HG02840 (cell line): ENCODE measurements around the gene AMZ2.
"Not testable (repeated sequence)": the region's sequence is repeated elsewhere in the genome, so short reads cannot be mapped to it uniquely, and the experiment has no call there.

ENCODE experiments used
- ATAC-seq: cut with Tn5 transposase; IDR thresholded peaks from one replicate; pipeline ENCODE4 v1.9.1; 2021; ENCODE audit warnings: mild to moderate bottlenecking, moderate library complexity, moderate number of reproducible peaks; ENCODE audit not compliant: unreplicated experiment, low FRiP score

AMZ2 gene

GRCh38 chr17:68248199-68248825, 469 bp downstream of the AMZ2 start:
- peak; percentile 36 for ATAC-seq

- no peak for ATAC-seq
Observed at GRCh38 chr17:68248891-68249290, 1.0 kb downstream of the AMZ2 start.

- ATAC-seq, result no peak
Observed at GRCh38 chr17:68249354-68249765, 1.5 kb downstream of the AMZ2 start.

- not testable (repeated sequence) for ATAC-seq
Observed at GRCh38 chr17:68253426-68253825, 5.6 kb downstream of the AMZ2 start.

- ATAC-seq, result no peak
Observed at GRCh38 chr17:68255151-68255550, 7.3 kb downstream of the AMZ2 start.

- no peak for ATAC-seq
Observed at GRCh38 chr17:68255731-68256538, 8.1 kb downstream of the AMZ2 start.

GRCh38 chr17:68256701-68257100, 8.9 kb downstream of the AMZ2 start:
- ATAC-seq, result not testable (repeated sequence)

- ATAC-seq, result no peak
Observed at GRCh38 chr17:68257934-68258333, 10.1 kb downstream of the AMZ2 start.

- peak; percentile 86 for ATAC-seq
Observed at GRCh38 chr17:68258890-68259647, 11.2 kb downstream of the AMZ2 start.

- ATAC-seq, result not testable (repeated sequence)
Observed at GRCh38 chr17:68259648-68259951, 11.8 kb downstream of the AMZ2 start.

DNA sequence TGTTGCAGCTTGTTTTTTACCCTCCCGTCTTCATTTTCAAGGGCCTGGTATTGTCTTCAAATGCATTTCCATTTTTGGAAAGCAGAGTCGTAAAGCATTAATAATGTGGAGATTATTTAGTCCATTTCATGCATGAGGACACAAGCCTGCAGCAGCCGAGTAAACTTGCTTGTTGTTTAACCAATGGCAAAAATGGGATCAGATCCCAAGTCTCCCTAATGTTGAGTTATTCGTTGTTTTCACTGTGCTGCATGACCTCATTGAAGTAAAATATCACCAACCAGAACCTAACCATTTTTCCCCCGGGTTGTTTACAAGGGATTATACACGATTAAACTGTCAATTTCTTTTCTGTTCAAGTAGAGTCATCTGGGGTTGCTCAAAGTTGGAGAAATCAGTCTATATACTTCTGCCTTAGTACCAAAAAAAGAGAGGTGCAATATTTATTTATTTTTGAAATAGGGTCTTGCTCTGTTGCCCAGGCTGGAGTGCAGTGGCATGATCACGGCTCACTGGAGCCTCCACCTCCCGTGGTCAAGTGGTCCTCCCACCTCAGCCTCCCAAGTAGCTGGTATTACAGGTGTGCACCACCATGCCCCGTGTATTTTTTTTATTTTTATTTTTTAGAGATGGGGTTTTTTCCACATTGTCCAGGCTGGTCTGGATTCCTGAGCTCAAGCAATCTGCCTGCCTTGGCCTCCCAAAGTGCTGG, 12.4 kb downstream of the AMZ2 start:
- ATAC-seq, result no peak

GRCh38 chr17:68262467-68262866, 14.6 kb downstream of the AMZ2 start:
- ATAC-seq, result not testable (repeated sequence)

- ATAC-seq, result not testable (repeated sequence)
Observed at GRCh38 chr17:68263101-68263681, 15.3 kb downstream of the AMZ2 start.

DNA sequence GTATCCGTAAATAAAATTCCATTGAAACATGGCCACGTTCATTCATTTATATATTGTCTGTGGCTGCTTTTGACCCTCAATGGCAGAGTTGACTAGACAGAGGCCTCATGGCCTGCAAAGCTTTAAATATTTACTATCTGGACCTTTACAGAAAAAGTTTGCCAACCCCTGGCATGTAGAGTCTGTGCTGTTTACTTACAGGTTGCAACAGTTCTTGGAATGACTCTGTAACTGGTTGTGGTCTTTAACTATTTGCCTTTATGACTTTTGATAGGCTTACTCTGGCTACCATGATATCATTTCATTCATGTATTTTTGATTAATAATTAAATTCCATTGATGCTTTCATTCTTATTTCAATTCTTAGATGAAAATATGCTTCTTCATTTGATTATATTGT, 18.0 kb downstream of the AMZ2 start:
- ATAC-seq, result not testable (repeated sequence)

GRCh38 chr17:68273722-68274121, 25.9 kb downstream of the AMZ2 start:
- ATAC-seq, result no peak

DNA sequence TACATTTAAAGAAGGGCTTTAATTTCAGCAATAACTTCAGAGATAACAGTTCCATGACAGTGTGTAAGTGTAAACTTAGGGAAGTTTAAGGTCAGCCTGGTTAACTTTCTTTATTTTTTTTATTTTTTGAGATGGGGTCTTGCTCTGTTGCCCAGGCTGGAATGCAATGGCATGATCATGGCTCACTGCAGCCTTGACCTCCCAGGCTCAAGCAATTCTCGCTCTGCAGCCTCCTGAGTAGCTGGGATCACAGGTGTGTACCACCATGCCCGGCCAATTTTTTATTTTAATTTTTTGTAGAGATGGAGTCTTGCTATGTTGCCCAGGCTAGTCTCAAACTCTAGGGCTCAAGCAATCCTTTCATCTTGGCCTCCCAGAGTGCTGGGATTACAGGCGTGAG, 28.5 kb downstream of the AMZ2 start:
- not testable (repeated sequence) for ATAC-seq

DNA sequence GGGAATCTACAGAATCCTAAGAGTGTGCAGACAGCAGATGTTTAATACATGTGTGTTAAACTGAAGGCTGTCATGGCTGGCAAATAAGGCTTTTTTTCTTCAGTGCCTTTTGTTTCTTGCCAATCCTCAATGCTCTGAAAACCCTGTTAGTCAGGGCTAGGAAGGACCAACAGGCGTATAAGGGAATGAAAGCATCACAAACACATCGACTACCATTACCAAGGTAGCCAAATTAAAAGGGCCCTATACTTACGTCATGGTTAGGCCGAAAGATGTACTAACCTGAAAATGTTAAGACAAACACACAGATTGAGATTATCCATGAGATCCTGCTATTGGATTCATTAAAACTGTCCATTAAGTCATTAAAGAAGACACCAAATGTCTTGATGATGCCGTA, 30.0 kb downstream of the AMZ2 start:
- no peak for ATAC-seq

- ATAC-seq, result not testable (repeated sequence)
Observed at GRCh38 chr17:68281965-68282364, 34.1 kb downstream of the AMZ2 start.

- no peak for ATAC-seq
Observed at GRCh38 chr17:68288375-68288774, 40.5 kb downstream of the AMZ2 start.

GRCh38 chr17:68288804-68289203, 41.0 kb downstream of the AMZ2 start:
- no peak for ATAC-seq
